Endothelial cell of hepatic sinusoid (primary cell): ENCODE data around the gene UPK3A.
"Not testable (repeated sequence)": the region's sequence is repeated elsewhere in the genome, so short reads cannot be mapped to it uniquely, and the experiment has no call there.

Source experiments
- in situ Hi-C: cut with HindIII; loops from 2 replicates; pipeline ENCODE4 v1.10.0; 2017; ENCODE audit warnings: low sequenced_read_pairs

Gene UPK3A

DNA sequence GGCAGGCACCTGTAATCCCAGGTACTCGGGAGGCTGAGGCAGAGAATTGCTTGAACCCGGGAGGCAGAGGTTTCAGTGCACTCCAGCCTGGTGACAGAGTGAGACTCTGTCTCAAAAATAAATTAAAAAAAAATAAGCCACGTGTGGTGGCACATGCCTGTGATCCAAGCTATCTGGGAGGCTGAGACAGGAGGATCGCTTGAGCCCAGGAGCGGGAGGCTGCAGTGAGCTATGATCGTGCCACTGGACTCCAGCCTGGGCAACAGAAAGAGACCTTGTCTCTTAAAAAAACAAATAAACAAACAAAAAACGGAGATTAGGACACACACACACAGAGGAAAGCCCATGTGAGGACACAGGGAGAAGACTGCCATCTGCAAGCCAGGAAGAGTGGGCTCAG is 7.0 kb upstream of the UPK3A start:
- in situ Hi-C loops = loop anchor here (5.0 kb wide), 3 partner anchors 60 to 200 kb away; no protein-coding TSS in a partner anchor

DNA sequence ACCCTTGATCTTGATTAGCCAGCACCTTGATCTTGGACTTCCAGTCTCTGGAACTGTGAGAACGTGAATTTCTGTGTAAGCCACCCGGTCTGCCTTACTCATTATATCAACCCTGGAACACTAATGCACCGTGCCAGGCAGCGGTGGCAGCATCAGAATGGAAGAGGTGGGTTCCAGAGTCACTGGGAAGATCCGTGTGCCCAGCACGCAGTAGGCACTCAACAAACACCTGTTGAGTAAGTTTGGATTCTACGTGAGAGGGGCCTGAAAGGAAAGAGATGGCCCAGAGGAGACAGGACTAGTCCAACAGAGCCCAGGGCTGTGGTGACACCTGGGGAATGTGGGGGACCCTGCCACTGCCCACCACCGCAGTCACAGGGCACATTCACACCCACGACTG is 6.6 kb upstream of the UPK3A start:
- in situ Hi-C loops = loop anchor here (5.0 kb wide), 3 partner anchors 59 to 199 kb away; no protein-coding TSS in a partner anchor

DNA sequence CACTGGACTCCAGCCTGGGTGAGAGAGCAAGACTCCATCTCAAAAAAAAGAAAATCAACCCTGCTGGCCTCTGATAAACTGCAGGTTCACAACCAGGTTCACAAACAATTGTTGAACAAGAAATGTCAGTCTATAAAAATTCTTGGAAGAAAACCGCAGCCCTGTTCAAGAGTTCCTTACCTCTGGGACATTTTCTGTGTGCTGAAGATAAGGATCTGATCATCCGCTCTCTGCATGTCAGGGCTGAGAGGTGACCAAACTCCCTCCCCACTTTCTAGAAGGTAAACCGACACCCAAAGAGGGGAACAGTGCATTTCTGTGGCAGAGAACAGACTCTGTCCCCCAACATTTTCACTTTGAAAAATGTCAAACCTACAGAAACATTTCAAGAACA is 4.2 kb upstream of the UPK3A start:
- in situ Hi-C loops = no loop called here

DNA sequence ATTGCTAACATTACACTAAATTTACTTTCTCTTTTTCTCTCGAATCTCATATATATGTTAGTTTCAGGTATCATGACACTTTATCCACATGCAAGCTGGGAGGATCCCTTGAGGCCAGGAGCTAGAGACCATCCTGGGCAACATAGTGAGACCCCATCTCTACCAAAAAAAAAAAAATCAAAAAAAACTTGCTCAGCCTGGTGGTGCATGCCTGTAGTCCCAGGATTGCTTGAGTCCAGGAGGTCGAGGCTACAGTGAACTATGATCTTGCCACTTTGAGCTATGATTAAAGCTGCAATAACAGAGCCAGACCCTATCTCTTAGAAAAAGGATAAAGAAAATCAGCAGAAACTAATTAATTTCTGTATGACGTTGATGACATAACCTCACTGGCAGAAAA is 3.7 kb upstream of the UPK3A start:
- in situ Hi-C loops = no loop called here

DNA sequence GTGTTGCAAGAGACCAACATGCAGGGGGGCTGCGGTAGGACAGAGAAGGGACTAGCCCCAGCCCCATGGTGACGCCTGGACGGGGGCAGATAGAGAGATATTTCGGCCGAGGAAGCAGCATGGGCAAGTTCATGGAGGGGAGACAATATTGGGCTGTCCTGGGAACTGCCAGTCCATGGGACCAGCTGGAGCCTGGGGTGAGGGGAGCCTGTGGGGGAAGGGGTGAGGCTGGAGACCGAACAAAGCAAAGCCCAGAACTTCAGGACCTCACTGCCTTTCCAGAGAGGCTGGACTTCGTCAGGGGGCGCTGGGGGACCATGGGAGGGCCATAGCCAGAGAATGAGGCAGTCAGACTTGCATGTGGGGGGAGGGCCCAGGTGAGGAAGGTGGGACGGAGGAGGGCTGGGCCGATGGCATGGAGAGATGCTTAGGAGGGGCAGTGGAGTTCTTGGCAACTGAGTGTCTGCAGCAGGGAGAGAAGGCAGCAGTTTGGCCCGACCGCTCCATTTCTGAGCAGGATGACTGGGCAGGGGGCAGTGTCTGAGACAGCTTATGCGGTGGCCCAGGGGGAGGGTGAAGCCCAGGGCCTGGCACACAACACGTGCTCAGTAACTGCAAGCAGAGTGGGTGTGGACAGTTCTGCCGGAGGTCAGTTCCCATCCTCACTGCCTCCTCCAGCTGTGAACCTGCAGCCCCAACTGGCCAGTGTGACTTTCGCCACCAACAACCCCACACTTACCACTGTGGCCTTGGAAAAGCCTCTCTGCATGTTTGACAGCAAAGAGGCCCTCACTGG is 712 bp downstream of the UPK3A start:
- in situ Hi-C loops = no loop called here

DNA sequence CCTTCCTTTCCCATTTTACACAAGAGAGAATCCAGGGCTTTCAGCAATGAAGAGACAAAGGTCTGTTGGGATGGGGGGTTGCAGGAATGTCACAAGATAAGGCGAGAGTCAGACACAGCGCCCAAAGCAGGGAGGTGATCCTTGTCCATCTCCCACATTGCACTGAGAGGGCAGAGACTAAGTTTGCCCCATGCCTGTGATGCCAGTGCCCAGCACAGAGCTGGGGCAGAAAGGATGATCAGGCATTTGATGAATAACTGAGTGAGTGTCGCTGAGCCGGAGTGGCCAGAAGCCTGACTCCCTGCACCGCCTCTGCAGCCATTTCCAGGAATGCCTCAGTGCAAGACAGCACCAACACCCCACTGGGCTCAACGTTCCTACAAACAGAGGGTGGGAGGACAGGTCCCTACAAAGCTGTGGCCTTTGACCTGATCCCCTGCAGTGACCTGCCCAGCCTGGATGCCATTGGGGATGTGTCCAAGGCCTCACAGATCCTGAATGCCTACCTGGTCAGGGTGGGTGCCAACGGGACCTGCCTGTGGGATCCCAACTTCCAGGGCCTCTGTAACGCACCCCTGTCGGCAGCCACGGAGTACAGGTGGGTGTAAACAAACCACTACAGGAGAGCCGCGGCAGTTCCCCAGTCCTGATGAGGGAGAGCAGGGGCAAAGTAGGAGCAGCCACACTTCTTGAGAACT is 2.3 kb downstream of the UPK3A start:
- in situ Hi-C loops = no loop called here

DNA sequence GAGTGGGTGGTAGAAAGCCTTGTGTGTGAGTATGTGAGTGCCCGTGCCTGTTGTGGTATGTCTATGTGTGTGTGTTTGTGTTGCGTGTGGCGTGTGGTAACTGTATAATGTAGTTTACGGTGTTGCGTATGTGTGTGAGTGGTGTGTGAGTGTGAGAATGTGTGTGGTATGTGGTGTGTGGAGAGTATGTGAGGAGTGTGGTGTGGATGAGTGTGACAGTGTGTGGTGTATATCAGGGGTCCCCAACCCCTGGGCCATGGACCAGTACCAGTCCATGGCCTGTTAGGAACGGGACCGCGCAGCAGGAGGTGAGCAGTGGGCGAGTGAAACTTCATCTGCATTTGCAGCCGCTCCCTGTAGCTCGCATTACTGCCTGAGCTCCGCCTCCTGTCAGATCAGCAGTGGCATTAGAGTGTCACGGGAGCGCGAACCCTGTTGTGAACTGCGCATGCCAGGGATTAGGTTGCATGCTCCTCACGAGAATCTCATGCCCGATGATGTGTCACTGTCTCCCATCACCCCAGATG is 5.7 kb downstream of the UPK3A start:
- in situ Hi-C loops = no loop called here

DNA sequence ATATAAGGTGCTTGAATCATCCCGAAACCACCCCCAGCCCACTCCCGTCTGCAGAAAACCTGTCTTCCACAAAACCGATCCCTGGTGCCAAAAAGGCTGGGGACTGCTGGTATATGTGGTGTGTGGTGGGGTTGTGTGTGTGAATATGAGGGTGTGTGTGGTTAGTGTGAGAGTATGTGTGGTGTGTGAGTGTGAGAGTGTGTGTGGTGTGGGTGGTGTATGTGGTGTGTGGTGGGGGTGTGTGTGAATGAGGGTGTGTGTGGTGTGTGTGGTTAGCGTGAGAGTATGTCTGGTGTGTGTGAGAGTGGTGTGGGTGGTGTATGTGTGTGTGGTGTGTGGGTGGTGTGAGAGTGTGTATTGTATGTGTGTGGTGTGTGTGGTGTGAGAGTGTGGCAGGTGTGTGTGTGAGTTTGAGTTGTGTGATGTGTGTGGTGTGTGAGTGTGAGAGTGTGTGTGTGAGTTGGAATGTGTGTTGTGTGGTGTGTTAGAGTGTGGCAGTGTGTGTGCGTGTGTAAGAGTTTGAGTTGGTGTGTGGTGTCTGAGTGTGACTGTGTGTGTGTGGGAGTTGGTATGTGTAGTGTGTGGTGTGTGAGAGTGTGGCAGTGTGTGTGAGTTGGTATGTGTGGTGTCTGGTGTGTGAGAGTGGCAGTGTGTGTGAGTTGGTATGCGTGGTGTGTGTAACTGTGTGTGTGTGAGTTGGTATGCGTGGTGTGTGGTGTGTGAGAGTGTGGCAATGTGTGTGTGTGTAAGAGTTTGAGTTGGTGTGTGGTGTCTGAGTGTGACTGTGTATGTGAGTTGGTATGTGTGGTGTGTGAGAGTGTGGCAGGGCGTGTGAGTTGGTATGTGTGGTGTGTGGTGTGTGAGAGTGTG is 6.5 kb downstream of the UPK3A start:
- in situ Hi-C loops = no loop called here

DNA sequence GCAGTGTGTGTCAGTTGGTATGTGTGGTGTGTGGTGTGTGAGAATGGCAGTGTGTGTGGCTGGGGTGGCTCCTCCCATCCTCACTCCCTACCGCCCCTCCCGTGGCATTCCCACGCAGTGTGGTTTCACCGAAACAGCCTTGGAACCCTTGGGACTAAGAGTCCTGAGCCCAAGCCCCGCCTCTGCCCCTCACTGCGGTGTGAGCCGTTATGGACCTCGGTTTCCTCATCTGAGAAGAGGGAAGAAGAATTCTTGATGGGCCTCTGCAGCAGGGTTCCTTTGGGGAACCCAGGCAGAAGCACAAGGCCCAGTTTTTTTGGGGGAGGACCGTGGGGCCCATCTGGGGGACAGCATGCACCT is 7.2 kb downstream of the UPK3A start:
- in situ Hi-C loops = no loop called here

DNA sequence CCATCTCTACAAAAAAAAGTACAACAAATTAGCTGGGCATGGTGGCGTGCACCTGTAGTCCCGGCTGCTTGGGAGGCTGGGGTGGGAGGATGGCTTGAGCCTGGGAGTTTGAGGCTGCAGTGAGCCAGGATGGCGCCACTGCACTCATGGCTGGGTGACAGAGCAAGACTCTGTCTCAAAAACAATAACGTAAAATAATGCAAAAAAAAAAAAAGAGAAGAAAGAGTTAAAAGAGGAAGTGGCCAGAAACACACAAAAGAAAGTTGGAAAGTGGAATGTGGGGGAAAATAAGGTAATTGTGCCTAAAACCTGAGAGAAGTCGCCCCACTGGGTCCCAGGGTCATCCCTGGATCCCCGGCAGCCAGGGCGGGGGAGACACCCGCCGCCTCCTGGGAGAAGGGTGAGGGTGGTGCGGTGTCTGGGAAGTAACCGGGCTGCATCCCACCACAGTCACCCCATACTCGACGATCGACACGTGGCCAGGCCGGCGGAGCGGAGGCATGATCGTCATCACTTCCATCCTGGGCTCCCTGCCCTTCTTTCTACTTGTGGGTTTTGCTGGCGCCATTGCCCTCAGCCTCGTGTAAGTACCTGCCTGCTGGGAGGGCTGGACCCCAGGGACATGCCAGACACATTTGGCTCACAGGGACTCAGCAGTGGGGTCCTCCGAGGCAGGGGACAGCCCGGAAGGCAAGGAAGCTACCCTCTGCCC is 8.1 kb downstream of the UPK3A start:
- in situ Hi-C loops = no loop called here

DNA sequence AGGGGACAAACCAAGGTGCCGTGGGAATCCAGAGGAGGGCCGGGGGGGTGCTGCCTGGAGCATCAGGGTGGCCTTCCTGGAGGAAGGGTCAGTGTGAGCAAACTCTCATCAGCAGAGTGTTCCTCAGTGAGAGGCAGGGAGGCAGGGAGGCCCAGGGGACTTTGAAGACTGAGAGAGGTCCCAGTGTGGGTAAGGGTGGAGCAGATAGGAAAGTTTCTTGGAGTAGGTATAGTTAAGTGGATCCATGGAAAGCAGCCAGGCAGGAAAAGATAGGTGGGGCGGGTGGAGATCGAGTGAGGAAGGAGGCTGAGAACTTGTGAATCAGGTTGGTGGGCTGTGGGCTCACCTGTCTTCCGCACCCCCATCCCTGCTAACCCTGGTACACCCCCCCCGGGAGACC is 9.3 kb downstream of the UPK3A start:
- in situ Hi-C loops = no loop called here

DNA sequence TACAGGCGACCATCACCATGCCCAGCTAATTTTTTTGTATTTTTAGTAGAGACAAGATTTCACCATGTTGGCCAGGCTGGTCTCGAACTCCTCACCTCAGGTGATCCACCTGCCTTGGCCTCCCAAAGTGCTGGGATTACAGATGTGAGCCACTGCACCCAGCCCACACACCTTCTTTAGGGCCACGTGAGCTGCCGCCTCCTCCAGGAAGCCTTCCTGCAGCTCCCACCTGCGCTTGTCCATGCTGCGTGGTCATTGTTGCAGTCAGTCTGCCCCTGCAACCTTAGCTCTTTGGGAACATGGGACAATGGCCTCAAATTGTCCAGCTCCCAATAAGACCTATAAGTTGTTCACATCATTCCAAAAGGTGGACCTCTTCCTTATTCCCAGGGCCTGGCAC is 10.3 kb downstream of the UPK3A start:
- in situ Hi-C loops = not testable (repeated sequence)

DNA sequence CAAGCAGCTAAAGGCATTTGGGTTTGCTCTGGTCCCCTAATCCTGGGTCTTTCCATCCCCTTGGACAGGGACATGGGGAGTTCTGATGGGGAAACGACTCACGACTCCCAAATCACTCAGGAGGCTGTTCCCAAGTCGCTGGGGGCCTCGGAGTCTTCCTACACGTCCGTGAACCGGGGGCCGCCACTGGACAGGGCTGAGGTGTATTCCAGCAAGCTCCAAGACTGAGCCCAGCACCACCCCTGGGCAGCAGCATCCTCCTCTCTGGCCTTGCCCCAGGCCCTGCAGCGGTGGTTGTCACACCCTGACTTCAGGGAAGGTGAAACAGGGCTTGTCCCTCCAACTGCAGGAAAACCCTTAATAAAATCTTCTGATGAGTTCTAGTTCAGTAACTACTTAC is 10.7 kb downstream of the UPK3A start:
- in situ Hi-C loops = no loop called here

DNA sequence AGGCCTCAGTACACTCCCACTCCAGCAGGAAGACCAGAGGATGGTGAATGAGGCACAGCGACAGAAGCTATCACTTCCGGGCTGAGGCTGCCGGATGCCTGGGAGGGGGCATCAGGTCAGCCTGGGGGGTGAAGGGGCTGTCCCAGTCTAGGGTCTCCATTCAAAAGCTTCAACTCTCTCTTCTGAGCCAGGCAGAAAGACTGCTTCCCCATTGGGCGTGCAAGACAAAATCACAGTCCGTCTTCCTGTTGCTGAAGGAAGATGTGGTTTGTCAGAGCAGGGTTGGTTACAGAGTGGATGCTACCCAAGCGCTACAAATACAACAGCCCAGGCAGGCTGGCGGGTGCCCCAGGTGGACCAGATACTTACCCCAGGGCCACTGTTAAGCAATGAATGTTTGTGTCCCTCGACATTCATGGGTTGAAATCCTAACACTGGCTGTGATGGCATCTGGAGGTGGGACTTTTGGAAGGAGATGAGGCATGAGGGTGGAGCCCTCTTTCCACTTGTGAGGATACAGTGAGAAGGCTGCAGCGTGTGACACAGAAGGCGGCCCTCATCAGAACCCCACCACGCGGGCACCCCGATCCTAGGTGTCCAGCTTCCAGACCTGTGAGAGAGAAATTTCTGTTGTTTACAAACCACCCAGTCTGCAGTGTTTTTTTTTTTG is 12.0 kb downstream of the UPK3A start:
- in situ Hi-C loops = no loop called here

DNA sequence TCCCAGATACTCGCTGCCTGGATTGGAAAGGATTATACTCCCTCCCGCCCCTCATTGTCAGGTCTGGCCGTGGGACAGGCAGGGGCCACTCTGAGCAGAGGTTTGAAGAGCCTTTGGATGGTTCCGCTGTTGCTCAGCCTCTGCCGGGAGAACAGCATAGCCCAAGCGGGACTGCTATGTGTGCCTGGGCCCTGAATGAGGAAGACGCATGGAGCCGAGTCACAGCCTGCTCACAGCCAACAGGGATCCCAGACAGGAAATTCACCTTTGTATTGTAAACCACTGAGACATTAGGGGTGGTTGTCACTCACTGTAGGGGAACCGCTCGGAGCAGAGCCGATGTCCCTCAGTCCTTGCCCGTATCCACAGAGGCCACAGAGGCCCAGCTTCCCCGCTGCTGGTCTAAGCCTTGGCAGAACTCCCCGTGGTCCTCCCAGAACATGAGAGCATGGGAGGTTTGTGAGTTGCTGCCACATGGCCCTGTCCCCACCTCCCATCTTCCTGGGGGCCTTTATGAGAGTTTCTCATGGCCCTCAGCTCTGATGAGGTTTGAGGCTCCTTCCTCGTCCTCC is 14.3 kb downstream of the UPK3A start:
- in situ Hi-C loops = no loop called here

DNA sequence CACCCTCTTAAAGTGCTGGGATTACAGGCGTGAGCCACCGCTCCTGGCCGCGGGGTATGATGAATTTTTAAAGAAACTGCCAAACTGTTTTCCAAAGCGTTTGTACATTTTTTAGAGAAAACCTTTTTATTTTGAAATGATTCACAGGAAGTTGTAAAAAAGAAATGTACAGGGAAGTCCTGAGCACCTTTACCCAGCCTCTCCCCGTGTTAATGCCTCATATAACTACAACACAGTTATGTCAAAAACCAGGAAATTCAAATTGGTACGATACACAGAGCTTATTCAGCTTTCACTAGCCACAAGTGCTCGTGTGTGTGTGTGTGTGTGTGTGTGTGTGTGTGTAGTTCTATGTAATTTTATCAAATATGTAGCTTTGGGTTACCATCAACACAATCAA is 18.0 kb downstream of the UPK3A start:
- in situ Hi-C loops = no loop called here

DNA sequence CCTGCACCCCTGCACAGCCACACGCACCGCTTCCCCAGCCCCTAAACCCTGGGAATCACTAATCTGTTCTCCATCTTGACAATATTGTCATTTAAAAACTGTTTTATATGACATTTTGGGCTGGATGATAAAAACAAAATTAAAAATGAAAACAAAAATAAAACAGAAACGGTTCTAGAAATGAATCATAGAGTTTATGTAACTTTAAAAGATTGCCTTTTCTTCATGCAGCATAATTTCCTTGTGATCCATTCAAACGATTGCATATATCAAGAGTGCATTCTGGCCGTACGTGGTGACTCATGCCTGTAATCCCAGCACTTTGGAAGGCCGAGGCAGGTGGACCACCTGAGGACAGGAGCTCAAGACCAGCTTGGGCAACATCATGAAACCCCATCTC is 18.4 kb downstream of the UPK3A start:
- in situ Hi-C loops = no loop called here

DNA sequence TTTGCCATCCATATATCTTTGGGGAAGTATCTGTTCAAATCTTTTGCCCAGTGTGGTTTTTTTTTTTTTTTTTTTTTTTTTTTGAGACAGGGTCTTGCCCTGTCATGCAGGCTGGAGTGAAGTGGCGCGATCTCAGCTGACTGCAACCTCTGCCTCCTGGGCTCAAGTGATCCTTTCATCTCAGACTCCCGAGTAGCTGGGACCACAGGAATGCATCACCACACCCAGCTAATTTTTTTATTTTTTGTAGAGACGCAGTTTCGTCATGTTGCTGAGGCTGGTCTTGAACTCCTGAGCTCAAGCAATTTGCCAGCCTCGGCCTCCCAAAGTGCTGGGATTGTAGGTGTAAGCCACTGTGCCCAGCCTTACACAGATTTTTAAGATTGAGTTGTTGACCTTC is 20.2 kb downstream of the UPK3A start:
- in situ Hi-C loops = no loop called here

DNA sequence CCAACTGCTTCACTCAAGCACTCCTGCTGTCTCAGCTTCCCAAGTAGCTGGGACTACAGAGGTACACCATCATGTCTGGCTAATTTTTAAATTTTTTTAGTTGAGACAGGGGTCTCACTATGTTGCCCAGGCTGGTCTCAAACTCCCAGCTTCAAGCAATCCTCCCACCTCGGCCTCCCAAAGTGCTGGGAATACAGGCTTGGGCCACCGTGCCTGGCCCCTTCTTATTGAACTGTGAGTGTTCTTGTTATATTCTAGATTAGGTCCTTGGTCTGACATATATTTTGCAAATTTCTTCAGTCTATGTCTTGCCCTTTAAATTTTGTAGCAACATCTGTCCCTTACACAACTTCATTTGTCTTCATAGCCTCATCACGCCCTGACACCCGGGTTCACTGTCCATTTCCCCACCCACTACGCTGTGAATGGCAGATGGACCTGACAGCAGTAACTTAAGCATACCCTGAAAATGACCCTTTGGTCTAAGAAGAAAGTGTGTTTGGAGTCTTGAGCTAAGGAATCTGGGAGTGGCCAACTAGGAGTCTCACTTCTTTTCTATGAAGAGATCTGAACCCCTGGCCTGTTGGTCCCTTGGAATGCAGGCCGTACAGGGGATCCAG is 20.8 kb downstream of the UPK3A start:
- in situ Hi-C loops = no loop called here
